K562 (cell line): ENCODE results near the gene TDRD9. TPM values are rescaled to one million over a fixed set of nuclear protein-coding genes. Genes with fewer than 3 reads are reported as not detected.

Experiments used
- ATAC-seq: fragments of 200-7000 bp; cut with Tn5 transposase; 3 replicates; pipeline ENCODE4 v1.9.1; 2020; ENCODE audit warnings: moderate library complexity
- BruUV-seq: library from RNA; stranded (reverse); fragments of 400-500 nt; replicated peaks from 2 replicates; lab custom pipeline; 2021; lab: Mats Ljungman, UMichigan
- CTCF ChIA-PET: fragments of 300-600 bp; formaldehyde crosslinking; extraction: SDS; loops from one replicate; lab custom pipeline; 2021; ENCODE audit warnings: low intra/inter-chr PET ratio; lab: Yijun Ruan, JAX
- POLR2A ChIA-PET: fragments of 300-600, 350-650 bp; sonication (Branson Sonifier 250); formaldehyde crosslinking; extraction: SDS; loops from one replicate; lab custom pipeline; 2021; ENCODE audit warnings: antibody characterized with exemption, inconsistent platforms; lab: Yijun Ruan, JAX
- DNase-seq, 4 experiments: peaks; one replicate each; pipeline versions ENCODE4 v3.0.0 to v3.0.0-alpha.2; 2011 to 2018; ENCODE audit warnings: low spot score in 3 of 4, mixed read lengths in 3 of 4; ENCODE audit errors: extremely low read depth in 1 of 4
- FAIRE-seq: peaks from 2 replicates; lab custom pipeline; 2011; peaks lifted over from hg19 to GRCh38; lab: Jason Lieb, UNC
- H2AFZ ChIP-seq: 2 replicates; pipeline ENCODE4 v1.6.0; 2011; ENCODE audit warnings: low read depth, low read length, control low read depth, inconsistent platforms
- H3K27ac ChIP-seq: fragments of 200-600 bp; 3 replicates; pipeline ENCODE4 v1.8.0; 2011; ENCODE audit warnings: low read depth, mild to moderate bottlenecking, control low read depth, inconsistent platforms, low read length, moderate library complexity, mixed read lengths; ENCODE audit errors: extremely low read depth
- H3K27me3 ChIP-seq, 2 experiments: fragments of 300-600 bp in 1 of 2; 2 replicates in 1 of 2; 3 replicates in 1 of 2; pipeline versions ENCODE4 v1.6.0 to v1.8.0; 2011; ENCODE audit warnings: inconsistent platforms in 2 of 2, low read length in 2 of 2, mild to moderate bottlenecking in 1 of 2, mixed read lengths in 1 of 2, moderate library complexity in 1 of 2; ENCODE audit not compliant: control insufficient read depth in 2 of 2, insufficient read depth in 2 of 2
- H3K36me3 ChIP-seq: fragments of 300-600 bp; 3 replicates; pipeline ENCODE4 v1.8.0; 2011; ENCODE audit warnings: mild to moderate bottlenecking, low read length, inconsistent platforms; ENCODE audit not compliant: control insufficient read depth, insufficient read depth
- H3K4me1 ChIP-seq, 2 experiments: fragments of 200-600 bp in 1 of 2; replicated peaks in 1 of 2; 2 replicates in 1 of 2; 3 replicates in 1 of 2; pipeline versions ENCODE4 v1.5.1 to v1.8.0; 2011; ENCODE audit warnings: inconsistent platforms in 2 of 2, low read length in 2 of 2, mild to moderate bottlenecking in 1 of 2, mixed read lengths in 1 of 2, moderate library complexity in 1 of 2; ENCODE audit not compliant: control insufficient read depth in 2 of 2, insufficient read depth in 2 of 2
- H3K4me2 ChIP-seq: 2 replicates; pipeline ENCODE4 v1.6.1; 2011; ENCODE audit warnings: low read length, control low read depth, inconsistent platforms, mixed read lengths; ENCODE audit not compliant: insufficient read depth
- H3K4me3 ChIP-seq: fragments of 200-600 bp; sonication (generic), shearing (Covaris generic); 2 replicates; pipeline ENCODE4 v1.5.1; 2016; ENCODE audit warnings: control low read depth, inconsistent platforms
- H3K79me2 ChIP-seq: fragments of 200-600 bp; 3 replicates; pipeline ENCODE4 v1.8.0; 2011; ENCODE audit warnings: low read length, inconsistent platforms; ENCODE audit not compliant: control insufficient read depth, insufficient read depth
- H3K9ac ChIP-seq, 2 experiments: 2 replicates each; pipeline versions ENCODE4 v1.6.0 to v1.6.1; 2011; ENCODE audit warnings: low read depth in 2 of 2, low read length in 2 of 2, control low read depth in 1 of 2, inconsistent platforms in 1 of 2, mild to moderate bottlenecking in 1 of 2, mixed read lengths in 1 of 2; ENCODE audit not compliant: insufficient read depth in 1 of 2
- H3K9me1 ChIP-seq: one replicate; pipeline ENCODE4 v1.6.0; 2011; ENCODE audit warnings: inconsistent platforms, mild to moderate bottlenecking, low read length, moderate library complexity; ENCODE audit not compliant: control insufficient read depth, insufficient read depth
- H3K9me3 ChIP-seq: replicated peaks from 2 replicates; pipeline ENCODE4 v1.5.1; 2011; ENCODE audit warnings: low read depth, low read length, inconsistent platforms; ENCODE audit not compliant: control insufficient read depth, insufficient read depth
- H4K20me1 ChIP-seq: replicated peaks from 2 replicates; pipeline ENCODE4 v1.6.1; 2011; ENCODE audit warnings: low read length, inconsistent platforms, mixed read lengths; ENCODE audit not compliant: control insufficient read depth, insufficient read depth
- ASH1L ChIP-seq: fragments of 450-650 bp; IDR thresholded peaks from 2 replicates; pipeline ENCODE4 v1.6.1; 2018; ENCODE audit warnings: borderline replicate concordance, mild to moderate bottlenecking, low read depth; ENCODE audit not compliant: partially characterized antibody
- BRD9 ChIP-seq: fragments of 450-650 bp; IDR thresholded peaks from 2 replicates; pipeline ENCODE4 v1.6.1; 2018; ENCODE audit warnings: low read depth; ENCODE audit not compliant: partially characterized antibody
- ESRRA ChIP-seq: fragments of 450-650 bp; IDR thresholded peaks from 2 replicates; pipeline ENCODE4 v1.6.1; 2014; ENCODE audit warnings: low read depth, mild to moderate bottlenecking, moderate library complexity, borderline replicate concordance
- HINFP ChIP-seq: fragments of 450-650 bp; conservative IDR thresholded peaks from 2 replicates; pipeline ENCODE4 v1.6.1; 2016; ENCODE audit warnings: missing genetic modification characterization, low read depth, mild to moderate bottlenecking, control low read depth, missing compliant biosample characterization
- MEIS2 ChIP-seq: fragments of 450-650 bp; IDR thresholded peaks from 2 replicates; pipeline ENCODE4 v1.6.1; 2014; ENCODE audit warnings: mild to moderate bottlenecking; ENCODE audit not compliant: partially characterized antibody
- TCF7L2 ChIP-seq: fragments of 150-350 bp; IDR thresholded peaks from 2 replicates; pipeline ENCODE4 v1.6.1; 2016; ENCODE audit warnings: low read depth, mild to moderate bottlenecking, low read length, moderate library complexity
- ZNF280A ChIP-seq: fragments of 450-650 bp; IDR thresholded peaks from 2 replicates; pipeline ENCODE4 v1.6.1; 2018; ENCODE audit warnings: mild to moderate bottlenecking, low read depth; ENCODE audit not compliant: partially characterized antibody
- WGBS: fragments of 100-300 bp; shearing (Covaris generic); methylation state at CpG from one replicate; pipeline ENCODE4 v1.1.6; 2016; ENCODE audit warnings: low coverage, mixed read lengths; ENCODE audit not compliant: insufficient coverage; ENCODE audit errors: missing lambda C conversion rate; 5-methylcytosine and 5-hydroxymethylcytosine counted together
- in situ Hi-C: fragments of 300-500 bp; cut with MboI; formaldehyde crosslinking; loops from 4 replicates; pipeline ENCODE4 v1.15.0; 2018; ENCODE audit warnings: inconsistent platforms, mixed read lengths
- intact Hi-C: fragments of 100-400 bp; cut with micrococcal nuclease; formaldehyde crosslinking; loops from 2 replicates; pipeline ENCODE4 v1.14.2; 2022
- polyA plus RNA-seq, 8 experiments: library from polyadenylated mRNA; depleted of rRNA in 4 of 8; stranded (reverse) in 5 of 8; unstranded in 3 of 8; fragments of >200 nt; fragmentation: Nextera tagmentation in 2 of 8; fragmentation: Illumina TruSeq in 1 of 8; extraction: Ambion mirVana in 2 of 8; extraction: Trizol in 1 of 8; gene quantifications; 2 replicates each; pipeline versions ENCODE4 v1.2.1 to v1.2.3, GENCODE V29; 2011 to 2014; ENCODE audit warnings: inconsistent platforms in 1 of 8, missing spikeins in 1 of 8
- total RNA-seq, 7 experiments: library from RNA; depleted of rRNA in 6 of 7; stranded (reverse); fragments of >200 nt in 6 of 7; fragmentation: Illumina TruSeq in 2 of 7; extraction: Trizol in 2 of 7; gene quantifications; 2 replicates each; pipeline versions ENCODE4 v1.2.1 to v1.2.3, GENCODE V29; 2011 to 2021; ENCODE audit warnings: low replicate concordance in 1 of 7
- TF ChIP-seq, protein P1 (sequence below): fragments of 250-450 bp; sonication (Bioruptor Pico); IDR thresholded peaks from 2 replicates; pipeline ENCODE4 v1.5.0; 2021; ENCODE audit warnings: mild to moderate bottlenecking, borderline replicate concordance
- TF ChIP-seq, protein P2 (sequence below): fragments of 200-400 bp; formaldehyde crosslinking; IDR thresholded peaks from 2 replicates; pipeline ENCODE4 v1.6.1; 2017; ENCODE audit warnings: mild to moderate bottlenecking, low read depth, low read length, moderate library complexity

Gene TDRD9
- total and polyA plus RNA-seq, 9 of the 15 experiments (the other 6 are each of a cell fraction or from before 2014, with no cell fraction given), result 0.04 to 0.14 (median 0.04) TPM; not detected in 5

DNA sequence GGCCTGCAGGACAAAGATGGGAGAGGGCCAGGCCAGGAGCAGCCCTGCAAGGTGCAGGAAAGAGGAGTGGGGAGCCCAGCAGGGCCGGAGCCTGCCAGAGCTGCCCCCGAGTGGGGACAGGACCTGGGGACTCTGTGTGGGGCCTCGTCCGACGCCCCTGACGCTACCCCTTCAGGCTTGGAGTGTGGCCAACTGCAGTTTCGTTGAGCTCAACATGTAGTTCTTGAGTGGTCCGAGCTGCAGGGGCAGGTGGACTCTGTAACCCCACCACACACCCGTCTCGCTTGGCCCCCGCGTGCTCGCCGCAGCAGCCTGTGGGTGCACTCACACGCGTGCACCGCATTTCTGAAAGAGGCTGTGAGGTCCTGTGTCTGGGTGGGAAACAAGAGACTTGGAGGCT, 159.2 kb downstream of the TDRD9 start (continued):
- TF ChIP-seq HINFP, result no peak
- TF ChIP-seq, protein P1, sequence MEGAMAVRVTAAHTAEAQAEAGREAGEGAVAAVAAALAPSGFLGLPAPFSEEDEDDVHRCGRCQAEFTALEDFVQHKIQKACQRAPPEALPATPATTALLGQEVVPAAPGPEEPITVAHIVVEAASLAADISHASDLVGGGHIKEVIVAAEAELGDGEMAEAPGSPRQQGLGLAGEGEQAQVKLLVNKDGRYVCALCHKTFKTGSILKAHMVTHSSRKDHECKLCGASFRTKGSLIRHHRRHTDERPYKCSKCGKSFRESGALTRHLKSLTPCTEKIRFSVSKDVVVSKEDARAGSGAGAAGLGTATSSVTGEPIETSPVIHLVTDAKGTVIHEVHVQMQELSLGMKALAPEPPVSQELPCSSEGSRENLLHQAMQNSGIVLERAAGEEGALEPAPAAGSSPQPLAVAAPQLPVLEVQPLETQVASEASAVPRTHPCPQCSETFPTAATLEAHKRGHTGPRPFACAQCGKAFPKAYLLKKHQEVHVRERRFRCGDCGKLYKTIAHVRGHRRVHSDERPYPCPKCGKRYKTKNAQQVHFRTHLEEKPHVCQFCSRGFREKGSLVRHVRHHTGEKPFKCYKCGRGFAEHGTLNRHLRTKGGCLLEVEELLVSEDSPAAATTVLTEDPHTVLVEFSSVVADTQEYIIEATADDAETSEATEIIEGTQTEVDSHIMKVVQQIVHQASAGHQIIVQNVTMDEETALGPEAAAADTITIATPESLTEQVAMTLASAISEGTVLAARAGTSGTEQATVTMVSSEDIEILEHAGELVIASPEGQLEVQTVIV, result no peak
- no peak for TF ChIP-seq ASH1L
- no peak for TF ChIP-seq TCF7L2

GRCh38 chr14:104087981-104088850, 160.0 kb downstream of the TDRD9 start:
- no peak overlapping the region for H3K27ac ChIP-seq
- ATAC-seq (no peak), DNase-seq (no peak), FAIRE-seq (no peak)
- H3K27me3 ChIP-seq, result peaks cover 0 to 23% of the 10 kb centered on the region in 2 experiments; a peak in 2 of 5 replicates
- BruUV-seq, result no TSS peak
- no peaks in the 10 kb centered on the region for H4K20me1 ChIP-seq
- ChIA-PET CTCF (no interaction called here), POLR2A (interaction anchor here (0.7 kb wide), 2 partner anchors 9 to 170 kb away, joined by 3 read pairs; no protein-coding TSS in a partner anchor)
- H3K4me1 ChIP-seq, result peaks cover 0 to 22% of the 10 kb centered on the region in 2 experiments; a peak in 2 of 5 replicates
- in situ Hi-C loops, result no loop called here
- no peak overlapping the region for H2AFZ ChIP-seq
- no peaks in the 10 kb centered on the region for H3K9me3 ChIP-seq
- no peak overlapping the region for H3K4me3 ChIP-seq
- intact Hi-C loops, result no loop called here
- H3K9ac ChIP-seq, result no peak overlapping the region
- no peaks in the 10 kb centered on the region for H3K79me2 ChIP-seq
- WGBS, result under 1% methylated on average over 20 of the region's 23 CpGs
- H3K36me3 ChIP-seq, result no peaks in the 10 kb centered on the region
- H3K9me1 ChIP-seq, result no peaks in the 10 kb centered on the region
- no peak overlapping the region for H3K4me2 ChIP-seq
- TF ChIP-seq BRD9 (no peak), MEIS2 (peak; percentile 27), ZNF280A (no peak), ESRRA (no peak), ASH1L (no peak)
- TF ChIP-seq, protein P2, sequence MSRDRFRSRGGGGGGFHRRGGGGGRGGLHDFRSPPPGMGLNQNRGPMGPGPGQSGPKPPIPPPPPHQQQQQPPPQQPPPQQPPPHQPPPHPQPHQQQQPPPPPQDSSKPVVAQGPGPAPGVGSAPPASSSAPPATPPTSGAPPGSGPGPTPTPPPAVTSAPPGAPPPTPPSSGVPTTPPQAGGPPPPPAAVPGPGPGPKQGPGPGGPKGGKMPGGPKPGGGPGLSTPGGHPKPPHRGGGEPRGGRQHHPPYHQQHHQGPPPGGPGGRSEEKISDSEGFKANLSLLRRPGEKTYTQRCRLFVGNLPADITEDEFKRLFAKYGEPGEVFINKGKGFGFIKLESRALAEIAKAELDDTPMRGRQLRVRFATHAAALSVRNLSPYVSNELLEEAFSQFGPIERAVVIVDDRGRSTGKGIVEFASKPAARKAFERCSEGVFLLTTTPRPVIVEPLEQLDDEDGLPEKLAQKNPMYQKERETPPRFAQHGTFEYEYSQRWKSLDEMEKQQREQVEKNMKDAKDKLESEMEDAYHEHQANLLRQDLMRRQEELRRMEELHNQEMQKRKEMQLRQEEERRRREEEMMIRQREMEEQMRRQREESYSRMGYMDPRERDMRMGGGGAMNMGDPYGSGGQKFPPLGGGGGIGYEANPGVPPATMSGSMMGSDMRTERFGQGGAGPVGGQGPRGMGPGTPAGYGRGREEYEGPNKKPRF, result no peak
